ENCODE data around the gene UBD.

Gene UBD

GRCh38 chr6:29590218-29590808 lies 30.8 kb upstream of the UBD start:
- WGBS, 2 experiments (ENCODE audit: insufficient coverage in 2 of 2), result 100% methylated on average over 1 of the region's 4 CpGs; no CpG with 5 or more reads in 1 of the 2 experiments
- H3K36me3 ChIP-seq (ENCODE audit: control insufficient read depth, insufficient read depth, low read length), result no peaks in the 10 kb centered on the region
- no peaks in the 10 kb centered on the region for H3K4me1 ChIP-seq (ENCODE audit: control insufficient read depth, insufficient read depth, low read length, poor library complexity, severe bottlenecking)
- H3K27ac ChIP-seq (ENCODE audit: low read depth, low read length, severe bottlenecking), result no peak overlapping the region
- no peak overlapping the region for H3K4me3 ChIP-seq (ENCODE audit: extremely low read depth, insufficient read depth, low read length, poor library complexity, severe bottlenecking)
- no peaks in the 10 kb centered on the region for H3K9me3 ChIP-seq (ENCODE audit: control insufficient read depth, low read length)

GRCh38 chr6:29589423-29590048 lies 30.0 kb upstream of the UBD start:
- H3K4me3 ChIP-seq (ENCODE audit: extremely low read depth, insufficient read depth, low read length, poor library complexity, severe bottlenecking), result no peak overlapping the region
- no peaks in the 10 kb centered on the region for H3K9me3 ChIP-seq (ENCODE audit: control insufficient read depth, low read length)
- 5 to 21% methylated on average over 2 of the region's 3 CpGs for WGBS, 2 experiments (ENCODE audit: insufficient coverage in 2 of 2)
- no peaks in the 10 kb centered on the region for H3K36me3 ChIP-seq (ENCODE audit: control insufficient read depth, insufficient read depth, low read length)
- H3K4me1 ChIP-seq (ENCODE audit: control insufficient read depth, insufficient read depth, low read length, poor library complexity, severe bottlenecking), result no peaks in the 10 kb centered on the region
- no peak overlapping the region for H3K27ac ChIP-seq (ENCODE audit: low read depth, low read length, severe bottlenecking)

- Histone ChIP-seq H3K9me3 (ENCODE audit: control insufficient read depth, low read length) (no peaks in the 10 kb centered on the region), H3K27ac (ENCODE audit: low read depth, low read length, severe bottlenecking) (no peak within 1 kb of the TSS), H3K4me1 (ENCODE audit: control insufficient read depth, insufficient read depth, low read length, poor library complexity, severe bottlenecking) (no peaks in the 10 kb centered on the region), H3K36me3 (ENCODE audit: control insufficient read depth, insufficient read depth, low read length) (no peaks in the 10 kb centered on the region), H3K4me3 (ENCODE audit: extremely low read depth, insufficient read depth, low read length, poor library complexity, severe bottlenecking) (no peak within 1 kb of the TSS)
Measured at GRCh38 chr6:29584821-29585220, 25.3 kb upstream of the UBD start, which contains the start of gene OR2H2. Gene OR2H2 (plus strand): TSS chr6:29585121. CDS start chr6:29587945, 2,824 bp downstream.

GRCh38 chr6:29577544-29577943 lies 18.0 kb upstream of the UBD start:
- H3K4me3 ChIP-seq (ENCODE audit: extremely low read depth, insufficient read depth, low read length, poor library complexity, severe bottlenecking), result no peak overlapping the region
- 88 to 91% methylated on average over 7 of the region's 7 CpGs for WGBS, 2 experiments (ENCODE audit: insufficient coverage in 2 of 2)
- H3K9me3 ChIP-seq (ENCODE audit: control insufficient read depth, low read length), result no peaks in the 10 kb centered on the region
- no peaks in the 10 kb centered on the region for H3K4me1 ChIP-seq (ENCODE audit: control insufficient read depth, insufficient read depth, low read length, poor library complexity, severe bottlenecking)
- H3K27ac ChIP-seq (ENCODE audit: low read depth, low read length, severe bottlenecking), result no peak overlapping the region
- H3K36me3 ChIP-seq (ENCODE audit: control insufficient read depth, insufficient read depth, low read length), result no peaks in the 10 kb centered on the region

GRCh38 chr6:29576056-29576455 lies 16.5 kb upstream of the UBD start:
- no peak overlapping the region for H3K4me3 ChIP-seq (ENCODE audit: extremely low read depth, insufficient read depth, low read length, poor library complexity, severe bottlenecking)
- no peaks in the 10 kb centered on the region for H3K9me3 ChIP-seq (ENCODE audit: control insufficient read depth, low read length)
- no peak overlapping the region for H3K27ac ChIP-seq (ENCODE audit: low read depth, low read length, severe bottlenecking)
- no peaks in the 10 kb centered on the region for H3K36me3 ChIP-seq (ENCODE audit: control insufficient read depth, insufficient read depth, low read length)
- H3K4me1 ChIP-seq (ENCODE audit: control insufficient read depth, insufficient read depth, low read length, poor library complexity, severe bottlenecking), result no peaks in the 10 kb centered on the region

- Histone ChIP-seq H3K9me3 (ENCODE audit: control insufficient read depth, low read length) (no peaks in the 10 kb centered on the region), H3K4me1 (ENCODE audit: control insufficient read depth, insufficient read depth, low read length, poor library complexity, severe bottlenecking) (no peaks in the 10 kb centered on the region), H3K27ac (ENCODE audit: low read depth, low read length, severe bottlenecking) (no peak overlapping the region), H3K36me3 (ENCODE audit: control insufficient read depth, insufficient read depth, low read length) (no peaks in the 10 kb centered on the region), H3K4me3 (ENCODE audit: extremely low read depth, insufficient read depth, low read length, poor library complexity, severe bottlenecking) (no peak overlapping the region)
- 95 to 100% methylated on average over 3 of the region's 5 CpGs for WGBS, 2 experiments (ENCODE audit: insufficient coverage in 2 of 2)
Measured at GRCh38 chr6:29567991-29568390, 8.5 kb upstream of the UBD start.

GRCh38 chr6:29567541-29567940 lies 8.0 kb upstream of the UBD start:
- no peak overlapping the region for H3K27ac ChIP-seq (ENCODE audit: low read depth, low read length, severe bottlenecking)
- H3K4me1 ChIP-seq (ENCODE audit: control insufficient read depth, insufficient read depth, low read length, poor library complexity, severe bottlenecking), result no peaks in the 10 kb centered on the region
- no CpG with 5 or more reads among the region's 2 CpGs for WGBS, 2 experiments (ENCODE audit: insufficient coverage in 2 of 2)
- H3K4me3 ChIP-seq (ENCODE audit: extremely low read depth, insufficient read depth, low read length, poor library complexity, severe bottlenecking), result no peak overlapping the region
- no peaks in the 10 kb centered on the region for H3K36me3 ChIP-seq (ENCODE audit: control insufficient read depth, insufficient read depth, low read length)
- no peaks in the 10 kb centered on the region for H3K9me3 ChIP-seq (ENCODE audit: control insufficient read depth, low read length)

GRCh38 chr6:29566856-29567255 lies 7.3 kb upstream of the UBD start:
- Histone ChIP-seq H3K4me3 (ENCODE audit: extremely low read depth, insufficient read depth, low read length, poor library complexity, severe bottlenecking) (no peak overlapping the region), H3K9me3 (ENCODE audit: control insufficient read depth, low read length) (no peaks in the 10 kb centered on the region), H3K27ac (ENCODE audit: low read depth, low read length, severe bottlenecking) (no peak overlapping the region), H3K36me3 (ENCODE audit: control insufficient read depth, insufficient read depth, low read length) (no peaks in the 10 kb centered on the region), H3K4me1 (ENCODE audit: control insufficient read depth, insufficient read depth, low read length, poor library complexity, severe bottlenecking) (no peaks in the 10 kb centered on the region)
- WGBS, 2 experiments (ENCODE audit: insufficient coverage in 2 of 2), result no CpG with 5 or more reads among the region's 5 CpGs

- H3K4me3 ChIP-seq (ENCODE audit: extremely low read depth, insufficient read depth, low read length, poor library complexity, severe bottlenecking), result no peak overlapping the region
- no peak overlapping the region for H3K27ac ChIP-seq (ENCODE audit: low read depth, low read length, severe bottlenecking)
Measured at GRCh38 chr6:29564875-29565274, 5.3 kb upstream of the UBD start.

GRCh38 chr6:29563435-29563965 lies 4.0 kb upstream of the UBD start:
- Histone ChIP-seq H3K9me3 (ENCODE audit: control insufficient read depth, low read length) (no peaks in the 10 kb centered on the region), H3K4me3 (ENCODE audit: extremely low read depth, insufficient read depth, low read length, poor library complexity, severe bottlenecking) (no peak overlapping the region), H3K36me3 (ENCODE audit: control insufficient read depth, insufficient read depth, low read length) (no peaks in the 10 kb centered on the region), H3K27ac (ENCODE audit: low read depth, low read length, severe bottlenecking) (no peak overlapping the region), H3K4me1 (ENCODE audit: control insufficient read depth, insufficient read depth, low read length, poor library complexity, severe bottlenecking) (no peaks in the 10 kb centered on the region)
- 90 to 94% methylated on average over 3 of the region's 3 CpGs for WGBS, 2 experiments (ENCODE audit: insufficient coverage in 2 of 2)

More at GRCh38 chr6:29564875-29565274, 5.3 kb upstream of the UBD start:
- Histone ChIP-seq H3K36me3 (ENCODE audit: control insufficient read depth, insufficient read depth, low read length) (no peaks in the 10 kb centered on the region), H3K9me3 (ENCODE audit: control insufficient read depth, low read length) (no peaks in the 10 kb centered on the region), H3K4me1 (ENCODE audit: control insufficient read depth, insufficient read depth, low read length, poor library complexity, severe bottlenecking) (no peaks in the 10 kb centered on the region)

GRCh38 chr6:29561606-29562181 lies 2.2 kb upstream of the UBD start:
- WGBS, 2 experiments (ENCODE audit: insufficient coverage in 2 of 2), result no CpG with 5 or more reads among the region's 1 CpG
- Histone ChIP-seq H3K27ac (ENCODE audit: low read depth, low read length, severe bottlenecking) (no peak overlapping the region), H3K4me1 (ENCODE audit: control insufficient read depth, insufficient read depth, low read length, poor library complexity, severe bottlenecking) (no peaks in the 10 kb centered on the region), H3K36me3 (ENCODE audit: control insufficient read depth, insufficient read depth, low read length) (no peaks in the 10 kb centered on the region), H3K4me3 (ENCODE audit: extremely low read depth, insufficient read depth, low read length, poor library complexity, severe bottlenecking) (no peak overlapping the region), H3K9me3 (ENCODE audit: control insufficient read depth, low read length) (no peaks in the 10 kb centered on the region)
